AG09309 (cell line): Measurements from ENCODE around the gene PFDN1.

Experiments
- DNase-seq: peaks from one replicate; pipeline ENCODE4 v3.0.0-alpha.2; 2010; ENCODE audit warnings: low read depth
- H3K4me3 ChIP-seq: 2 replicates; pipeline ENCODE4 v1.5.1; 2011; ENCODE audit warnings: mild to moderate bottlenecking, low read depth, low read length, moderate library complexity; ENCODE audit not compliant: control insufficient read depth
- TF ChIP-seq, protein P1 (sequence below): IDR thresholded peaks from 2 replicates; pipeline ENCODE4 v1.5.1; 2011; ENCODE audit warnings: mild to moderate bottlenecking, low read depth, low read length, inconsistent platforms; ENCODE audit not compliant: insufficient read depth, control insufficient read depth; ENCODE audit errors: missing control alignments

The PFDN1 gene

DNA sequence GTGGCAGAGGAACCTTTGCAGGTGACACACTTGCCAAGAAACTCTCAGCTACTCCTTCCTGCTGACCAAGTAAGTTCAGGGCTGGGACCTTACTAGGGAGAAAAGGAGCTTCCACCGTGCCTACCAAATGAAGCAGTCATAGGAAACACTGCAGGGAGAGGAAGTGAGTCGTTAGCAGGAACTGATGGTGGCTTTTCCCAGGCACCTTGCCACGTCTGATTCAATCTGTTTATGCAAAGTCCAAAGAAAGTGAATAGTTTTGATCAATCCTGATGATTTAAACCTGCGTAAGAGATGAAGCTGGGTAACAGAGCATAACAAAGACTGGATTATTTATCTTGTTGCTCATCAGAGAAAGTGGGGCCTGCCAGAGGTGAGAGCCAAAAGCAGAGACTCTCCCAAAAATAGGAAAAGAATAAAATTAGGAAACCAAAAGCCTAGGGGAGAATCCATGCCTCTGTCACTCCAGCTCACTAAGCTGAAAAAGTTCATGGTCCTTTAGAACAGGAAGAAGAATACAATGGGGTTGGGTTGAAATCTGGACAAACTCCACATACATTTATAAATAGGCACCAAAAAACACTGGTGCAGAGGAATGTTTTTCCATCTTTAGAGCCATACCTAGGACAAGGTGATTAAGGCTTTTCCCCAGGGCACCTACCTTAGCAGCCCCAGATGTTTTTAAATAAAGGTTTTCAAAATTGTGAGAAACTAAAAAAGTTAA, 9.3 kb upstream of the PFDN1 start:
- DNase-seq = peak; percentile 79
- no peak overlapping the region for H3K4me3 ChIP-seq
- TF ChIP-seq, protein P1, sequence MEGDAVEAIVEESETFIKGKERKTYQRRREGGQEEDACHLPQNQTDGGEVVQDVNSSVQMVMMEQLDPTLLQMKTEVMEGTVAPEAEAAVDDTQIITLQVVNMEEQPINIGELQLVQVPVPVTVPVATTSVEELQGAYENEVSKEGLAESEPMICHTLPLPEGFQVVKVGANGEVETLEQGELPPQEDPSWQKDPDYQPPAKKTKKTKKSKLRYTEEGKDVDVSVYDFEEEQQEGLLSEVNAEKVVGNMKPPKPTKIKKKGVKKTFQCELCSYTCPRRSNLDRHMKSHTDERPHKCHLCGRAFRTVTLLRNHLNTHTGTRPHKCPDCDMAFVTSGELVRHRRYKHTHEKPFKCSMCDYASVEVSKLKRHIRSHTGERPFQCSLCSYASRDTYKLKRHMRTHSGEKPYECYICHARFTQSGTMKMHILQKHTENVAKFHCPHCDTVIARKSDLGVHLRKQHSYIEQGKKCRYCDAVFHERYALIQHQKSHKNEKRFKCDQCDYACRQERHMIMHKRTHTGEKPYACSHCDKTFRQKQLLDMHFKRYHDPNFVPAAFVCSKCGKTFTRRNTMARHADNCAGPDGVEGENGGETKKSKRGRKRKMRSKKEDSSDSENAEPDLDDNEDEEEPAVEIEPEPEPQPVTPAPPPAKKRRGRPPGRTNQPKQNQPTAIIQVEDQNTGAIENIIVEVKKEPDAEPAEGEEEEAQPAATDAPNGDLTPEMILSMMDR = no peak

DNA sequence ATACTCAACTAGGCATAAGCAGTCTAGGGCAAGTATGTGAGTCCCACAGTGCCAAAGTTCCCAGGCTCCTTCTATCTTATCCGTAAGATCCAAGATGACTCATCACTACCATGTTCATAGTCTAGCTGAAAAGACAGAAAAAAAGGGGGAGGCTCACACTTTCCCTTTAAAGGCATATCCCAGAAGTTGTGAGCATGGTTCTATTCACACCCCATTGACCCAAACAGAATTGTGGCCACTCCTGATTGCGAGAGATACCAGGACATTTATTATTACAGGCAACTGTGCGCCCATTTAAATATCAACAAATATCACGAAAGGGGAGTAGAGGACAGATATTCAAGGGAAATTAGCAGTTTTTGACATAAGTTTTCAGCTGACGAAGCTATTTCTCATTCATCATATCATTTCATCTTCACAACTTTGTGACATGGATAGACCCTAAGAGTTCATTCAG, 8.1 kb upstream of the PFDN1 start:
- no peak overlapping the region for H3K4me3 ChIP-seq
- peak; percentile 63 for DNase-seq
- TF ChIP-seq, protein P1 = no peak

DNA sequence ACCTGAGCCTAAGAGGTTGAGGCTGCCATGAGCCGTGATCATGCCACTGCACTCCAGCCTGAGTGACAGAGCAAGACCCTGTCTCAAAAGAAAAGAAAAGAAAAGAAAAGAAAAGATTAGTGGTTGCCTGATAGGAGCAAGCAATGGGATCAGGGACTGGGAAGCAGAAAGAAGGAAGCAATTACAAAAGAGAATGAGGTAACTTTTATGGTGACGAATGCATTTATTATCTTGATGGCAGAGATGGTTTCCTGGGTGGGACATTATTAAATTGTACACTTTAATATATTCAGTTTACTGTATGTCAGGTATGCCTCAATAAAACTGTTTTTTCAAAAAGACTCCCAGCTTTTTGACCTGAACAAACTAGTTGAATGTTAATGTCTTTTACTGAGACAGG, 7.5 kb upstream of the PFDN1 start:
- DNase-seq = no peak
- H3K4me3 ChIP-seq = no peak overlapping the region
- TF ChIP-seq, protein P1 = no peak

DNA sequence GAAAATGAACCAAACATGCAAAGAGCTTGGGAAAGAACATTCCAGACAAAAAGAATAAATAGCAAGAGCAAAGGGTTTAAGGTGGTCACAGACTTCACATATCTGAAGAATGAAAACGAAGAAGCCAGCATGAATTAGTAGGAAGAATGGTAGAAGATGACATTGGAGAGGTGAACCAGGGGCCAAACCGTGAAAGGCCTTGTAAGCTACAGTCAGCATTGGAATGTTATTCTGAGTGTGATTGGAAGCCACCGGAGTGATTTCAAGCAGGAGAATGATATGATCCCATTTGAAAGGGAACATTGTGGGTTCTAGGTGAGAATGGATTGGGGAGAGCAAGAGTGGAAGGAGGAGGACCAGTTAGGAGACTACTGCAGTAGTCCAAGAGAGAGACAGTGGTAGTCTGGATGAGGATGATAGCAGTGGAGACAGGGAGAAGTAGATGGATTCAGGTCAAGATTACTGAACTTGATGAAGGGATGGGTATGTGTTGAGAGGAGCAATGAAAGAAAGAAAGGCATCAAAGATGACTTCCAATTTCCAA, 6.9 kb upstream of the PFDN1 start:
- TF ChIP-seq, protein P1 = no peak
- H3K4me3 ChIP-seq = no peak overlapping the region
- no peak for DNase-seq

DNA sequence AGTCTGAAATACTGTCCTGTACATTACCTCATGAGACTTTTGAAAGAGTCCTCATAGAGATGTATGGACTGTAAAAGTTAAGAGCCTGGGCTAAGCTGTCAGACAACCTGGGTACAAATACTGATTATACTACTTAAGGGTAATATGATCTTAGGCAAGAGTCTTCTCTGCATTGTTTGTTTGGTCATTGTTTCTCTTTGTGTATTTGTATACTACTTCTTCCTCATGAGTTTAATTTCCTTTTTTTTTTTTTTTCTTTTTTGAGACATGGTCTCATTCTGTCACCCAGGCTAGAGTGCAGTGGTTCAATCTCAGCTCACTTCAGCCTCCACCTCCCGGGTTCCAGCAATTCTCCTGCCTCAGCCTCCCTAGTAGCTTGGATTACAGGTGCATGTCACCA, 2.6 kb upstream of the PFDN1 start:
- H3K4me3 ChIP-seq = no peak overlapping the region
- TF ChIP-seq, protein P1 = no peak
- DNase-seq = no peak

DNA sequence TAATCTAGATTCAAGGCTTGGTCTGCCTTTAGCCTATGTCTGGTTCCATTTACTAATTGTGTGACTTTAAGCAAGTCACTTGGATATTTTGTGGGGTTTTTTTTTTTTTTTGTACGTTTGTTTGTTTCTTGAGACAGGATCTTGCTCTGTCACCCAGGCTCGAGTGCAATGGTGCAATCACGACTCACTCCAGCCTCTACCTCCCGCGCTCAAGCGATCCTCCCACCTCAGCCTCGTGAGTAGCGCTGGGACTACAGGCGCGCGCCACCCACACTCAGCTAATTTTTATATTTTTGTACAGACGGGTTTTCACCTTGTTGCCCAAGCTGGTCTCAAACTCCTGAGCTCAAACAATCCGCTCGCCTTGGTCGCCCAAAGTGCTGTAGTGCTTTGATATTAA, 1.1 kb upstream of the PFDN1 start:
- TF ChIP-seq, protein P1 = no peak
- no peak for DNase-seq
- H3K4me3 ChIP-seq = no peak overlapping the region
